GM21723 (cell line): ENCODE measurements around the gene RBFOX1.

ENCODE experiments used
- ATAC-seq: cut with Tn5 transposase; IDR thresholded peaks from one replicate; pipeline ENCODE4 v1.9.1; 2021; ENCODE audit warnings: mild to moderate bottlenecking, moderate library complexity; ENCODE audit not compliant: unreplicated experiment

RBFOX1 gene

GRCh38 chr16:7512503-7512902 lies 179.9 kb downstream of the RBFOX1 start:
- no peak for ATAC-seq

- no peak for ATAC-seq
These were observed 180.8 kb downstream of the RBFOX1 start for GRCh38 chr16:7513429-7513828.

GRCh38 chr16:7515543-7515942 lies 182.9 kb downstream of the RBFOX1 start:
- ATAC-seq: no peak

GRCh38 chr16:7517496-7517895 lies 184.9 kb downstream of the RBFOX1 start:
- ATAC-seq: no peak

- no peak for ATAC-seq
These were observed 185.5 kb downstream of the RBFOX1 start for GRCh38 chr16:7518158-7518557.

- ATAC-seq: no peak
These were observed 189.2 kb downstream of the RBFOX1 start for GRCh38 chr16:7521834-7522233.

GRCh38 chr16:7524419-7524818 lies 191.8 kb downstream of the RBFOX1 start:
- ATAC-seq: no peak

GRCh38 chr16:7526736-7527135 lies 194.1 kb downstream of the RBFOX1 start:
- ATAC-seq: no peak

- ATAC-seq: no peak
These were observed 199.9 kb downstream of the RBFOX1 start for GRCh38 chr16:7532534-7532933.

- no peak for ATAC-seq
These were observed 202.1 kb downstream of the RBFOX1 start for GRCh38 chr16:7534749-7535148.

- ATAC-seq: no peak
These were observed 208.4 kb downstream of the RBFOX1 start for GRCh38 chr16:7541026-7541425.

GRCh38 chr16:7545251-7545650 lies 212.6 kb downstream of the RBFOX1 start:
- ATAC-seq: no peak

- ATAC-seq: no peak
These were observed 214.3 kb downstream of the RBFOX1 start for GRCh38 chr16:7546948-7547347.

- ATAC-seq: no peak
These were observed 215.1 kb downstream of the RBFOX1 start for GRCh38 chr16:7547736-7548135.

- no peak for ATAC-seq
These were observed 216.2 kb downstream of the RBFOX1 start for GRCh38 chr16:7548796-7549318.

- ATAC-seq: no peak
These were observed 217.5 kb downstream of the RBFOX1 start for GRCh38 chr16:7550096-7550495.

- ATAC-seq: no peak
These were observed 222.8 kb downstream of the RBFOX1 start for GRCh38 chr16:7555459-7555858.

- ATAC-seq: no peak
These were observed 229.3 kb downstream of the RBFOX1 start for GRCh38 chr16:7561908-7562405.

- ATAC-seq: no peak
These were observed 233.7 kb downstream of the RBFOX1 start for GRCh38 chr16:7566360-7566759.

- no peak for ATAC-seq
These were observed 238.7 kb downstream of the RBFOX1 start for GRCh38 chr16:7571366-7571765.

GRCh38 chr16:7577588-7577987 lies 244.9 kb downstream of the RBFOX1 start:
- no peak for ATAC-seq

- no peak for ATAC-seq
These were observed 246.8 kb downstream of the RBFOX1 start for GRCh38 chr16:7579454-7579853.

GRCh38 chr16:7581175-7581574 lies 248.5 kb downstream of the RBFOX1 start:
- no peak for ATAC-seq
